ENCODE data around the gene LIMA1.
"Not testable (repeated sequence)": the region's sequence is repeated elsewhere in the genome, so short reads cannot be mapped to it uniquely, and the experiment has no call there.

LIMA1 gene

DNA sequence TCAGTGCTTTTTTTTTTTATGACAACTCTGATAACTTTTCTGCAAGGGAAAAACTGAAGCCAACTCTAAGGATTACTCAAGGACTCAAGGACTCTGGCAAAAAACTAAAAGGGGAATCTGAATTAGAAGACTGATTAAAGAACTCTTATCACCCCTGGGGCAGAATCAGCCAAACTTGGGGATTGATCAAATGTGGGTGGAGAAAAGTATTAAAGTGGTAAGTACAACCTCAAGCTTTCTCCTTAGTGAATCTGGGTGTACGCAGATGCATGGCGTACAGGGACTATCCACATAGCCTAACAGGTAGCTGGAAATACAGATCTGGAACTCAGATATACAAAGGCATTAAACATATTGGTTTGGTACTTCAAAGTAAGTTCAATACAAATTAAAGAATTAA is 7.3 kb downstream of the LIMA1 start:
- no peak overlapping the region for H3K4me3 ChIP-seq (ENCODE audit: low read depth, low read length)
- TF ChIP-seq POLR2A (IDR thresholded peaks at IDR 0.05; ENCODE audit: extremely low read depth, insufficient read length) (no peak), CTCF (IDR thresholded peaks at IDR 0.05; ENCODE audit: low read depth, low read length) (no peak), MYC (IDR thresholded peaks at IDR 0.05; ENCODE audit: low read depth, low read length) (no peak)
- TF ChIP-seq, protein P1, sequence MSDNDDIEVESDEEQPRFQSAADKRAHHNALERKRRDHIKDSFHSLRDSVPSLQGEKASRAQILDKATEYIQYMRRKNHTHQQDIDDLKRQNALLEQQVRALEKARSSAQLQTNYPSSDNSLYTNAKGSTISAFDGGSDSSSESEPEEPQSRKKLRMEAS (IDR thresholded peaks at IDR 0.05; ENCODE audit: low read depth, low read length), result no peak
- no peak for DNase-seq (ENCODE audit: low read depth)

GRCh38 chr12:50275556-50275955 is 7.8 kb downstream of the LIMA1 start:
- TF ChIP-seq CTCF (IDR thresholded peaks at IDR 0.05; ENCODE audit: low read depth, low read length) (no peak), MYC (IDR thresholded peaks at IDR 0.05; ENCODE audit: low read depth, low read length) (no peak), POLR2A (IDR thresholded peaks at IDR 0.05; ENCODE audit: extremely low read depth, insufficient read length) (no peak)
- TF ChIP-seq, protein P1 (IDR thresholded peaks at IDR 0.05; ENCODE audit: low read depth, low read length), result no peak
- no peak overlapping the region for H3K4me3 ChIP-seq (ENCODE audit: low read depth, low read length)
- DNase-seq (ENCODE audit: low read depth), result no peak

DNA sequence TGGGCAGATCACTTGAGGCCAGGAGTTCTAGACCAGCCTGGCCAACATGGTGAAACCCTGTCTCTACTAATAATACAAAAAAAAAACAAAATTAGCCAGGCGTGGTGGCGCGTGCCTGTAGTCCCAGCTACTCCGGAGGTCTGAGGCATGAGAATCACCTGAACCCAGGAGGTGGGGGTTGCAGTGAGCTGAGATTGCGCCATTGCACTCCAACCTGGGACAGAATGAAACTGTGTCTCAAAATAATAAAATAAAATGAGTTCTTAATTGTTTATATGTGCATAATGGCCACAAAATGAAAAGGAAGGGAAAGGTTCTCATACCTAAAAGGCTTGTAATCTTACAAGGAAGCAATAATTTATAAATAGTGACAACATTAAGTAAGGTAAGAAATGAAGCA is 8.2 kb downstream of the LIMA1 start:
- H3K4me3 ChIP-seq (ENCODE audit: low read depth, low read length); DNase-seq (ENCODE audit: low read depth): not testable (repeated sequence)

DNA sequence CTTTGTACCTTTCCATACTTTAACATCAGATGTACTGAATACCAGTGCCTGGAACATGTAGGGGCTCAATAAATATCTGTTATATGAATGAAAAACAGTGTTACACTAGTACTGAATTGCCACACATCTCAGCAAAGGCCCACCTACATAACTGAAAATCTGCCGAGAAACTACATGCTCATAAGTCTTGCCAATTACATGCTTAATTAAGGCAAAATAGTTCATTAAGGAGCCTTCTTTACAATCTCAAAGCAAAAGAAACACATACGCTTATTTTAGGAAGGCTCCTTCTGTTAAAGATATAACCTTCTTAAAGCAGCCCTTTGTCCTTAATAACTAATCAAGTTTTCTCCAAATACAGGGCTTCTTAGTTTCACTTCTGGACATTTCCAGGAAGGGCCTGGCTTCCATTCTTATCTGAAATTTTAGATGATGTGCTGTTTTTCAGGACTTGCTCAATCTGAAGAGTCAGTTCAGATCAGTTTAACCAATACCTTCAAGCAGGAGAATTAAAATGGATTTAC is 11.5 kb downstream of the LIMA1 start:
- no peak for DNase-seq (ENCODE audit: low read depth)
- H3K4me3 ChIP-seq (ENCODE audit: low read depth, low read length), result no peak overlapping the region
- no peak for TF ChIP-seq CTCF (IDR thresholded peaks at IDR 0.05; ENCODE audit: low read depth, low read length)

DNA sequence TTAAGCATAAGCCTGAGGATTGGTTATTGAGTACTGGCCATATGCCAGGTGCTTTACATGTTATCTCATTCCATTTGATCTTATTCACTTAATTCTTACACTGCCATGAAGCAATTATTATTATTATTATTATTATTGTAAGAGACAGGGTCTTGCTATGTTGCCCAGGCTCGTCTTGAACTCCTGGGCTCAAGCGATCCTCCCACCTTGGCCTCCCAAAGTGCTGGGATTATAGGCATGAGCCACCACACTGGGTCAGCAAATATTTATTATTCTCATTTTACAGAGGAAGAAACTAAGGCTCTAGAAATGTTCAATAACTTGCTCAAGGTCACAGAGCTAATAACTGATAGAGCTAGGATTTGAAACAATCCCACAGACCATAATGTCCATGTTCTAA is 14.8 kb downstream of the LIMA1 start:
- DNase-seq (ENCODE audit: low read depth), result no peak
- H3K4me3 ChIP-seq (ENCODE audit: low read depth, low read length), result no peak overlapping the region
- TF ChIP-seq POLR2A (IDR thresholded peaks at IDR 0.05; ENCODE audit: extremely low read depth, insufficient read length), result no peak
- TF ChIP-seq CTCF (IDR thresholded peaks at IDR 0.05; ENCODE audit: low read depth, low read length), result no peak

DNA sequence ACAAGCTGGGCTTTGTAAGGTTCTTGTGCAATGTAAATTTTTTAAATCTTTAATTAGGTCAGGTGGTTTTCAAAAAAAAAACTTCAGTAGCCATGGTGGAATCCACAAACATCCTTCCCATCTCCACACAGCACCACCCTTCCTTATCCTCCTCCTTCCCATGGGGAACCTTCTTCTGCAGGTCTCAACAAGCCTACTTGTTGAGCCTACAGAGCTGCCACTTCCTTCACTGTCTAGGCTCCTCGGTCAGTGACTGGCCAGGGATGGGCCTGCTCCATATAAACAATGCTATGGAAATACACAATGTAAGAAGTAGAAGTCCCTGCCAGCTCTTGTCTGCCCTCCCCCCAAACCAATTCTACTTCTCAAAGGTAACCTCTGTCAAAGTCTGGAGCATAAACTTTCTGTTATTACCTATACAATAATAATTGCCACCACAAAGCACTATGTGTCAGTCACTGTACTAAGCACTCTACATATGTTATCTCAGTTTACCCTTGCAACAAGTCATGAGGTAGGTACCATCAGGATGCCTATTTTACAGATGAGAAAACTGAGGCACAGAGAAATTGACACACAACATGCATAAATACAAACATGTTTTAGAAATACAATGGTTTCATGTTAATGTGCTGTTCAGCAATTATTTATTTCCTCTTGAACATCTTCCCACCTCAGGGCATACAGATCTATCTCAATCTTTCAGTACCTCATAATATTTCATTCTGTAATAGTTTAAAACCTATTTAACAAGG is 17.4 kb downstream of the LIMA1 start:
- no peak for DNase-seq (ENCODE audit: low read depth)
- TF ChIP-seq POLR2A (IDR thresholded peaks at IDR 0.05; ENCODE audit: extremely low read depth, insufficient read length) (no peak), MYC (IDR thresholded peaks at IDR 0.05; ENCODE audit: low read depth, low read length) (no peak), CTCF (IDR thresholded peaks at IDR 0.05; ENCODE audit: low read depth, low read length) (no peak)
- TF ChIP-seq, protein P1 (IDR thresholded peaks at IDR 0.05; ENCODE audit: low read depth, low read length), result no peak
- no peak overlapping the region for H3K4me3 ChIP-seq (ENCODE audit: low read depth, low read length)

All from NB4 (cell line).